Endodermal cell (in vitro differentiated cells): Measurements from ENCODE around the gene GOSR2. TPM values are rescaled to one million over a fixed set of nuclear protein-coding genes. Genes with fewer than 3 reads are reported as not detected.
"Not testable (repeated sequence)": the region's sequence is repeated elsewhere in the genome, so short reads cannot be mapped to it uniquely, and the experiment has no call there.

Experiments
- DNase-seq: peaks from one replicate; pipeline ENCODE4 v3.0.0-alpha.2; 2017
- H3K27ac ChIP-seq: 2 replicates; pipeline ENCODE4 v1.5.1; 2013; ENCODE audit warnings: mild to moderate bottlenecking, low read depth, low read length, moderate library complexity
- H3K27me3 ChIP-seq: 2 replicates; pipeline ENCODE4 v1.6.1; 2013; ENCODE audit warnings: mild to moderate bottlenecking, low read length, moderate library complexity; ENCODE audit not compliant: insufficient read depth, control insufficient read depth, poor library complexity, severe bottlenecking
- H3K36me3 ChIP-seq: 2 replicates; pipeline ENCODE4 v1.7.0; 2013; ENCODE audit warnings: mild to moderate bottlenecking, low read length, moderate library complexity; ENCODE audit not compliant: control insufficient read depth, insufficient read depth
- H3K4me1 ChIP-seq: one replicate; pipeline ENCODE4 v1.7.0; 2013; ENCODE audit warnings: low read length; ENCODE audit not compliant: control insufficient read depth, insufficient read depth
- H3K4me3 ChIP-seq: 2 replicates; pipeline ENCODE4 v1.5.1; 2013; ENCODE audit warnings: mild to moderate bottlenecking, low read length, moderate library complexity
- H3K9ac ChIP-seq: 2 replicates; pipeline ENCODE4 v1.6.1; 2013; ENCODE audit warnings: mild to moderate bottlenecking, low read length, moderate library complexity; ENCODE audit not compliant: poor library complexity, severe bottlenecking; ENCODE audit errors: extremely low read depth
- H3K9me3 ChIP-seq: 2 replicates; pipeline ENCODE4 v1.6.1; 2013; ENCODE audit warnings: mild to moderate bottlenecking, low read length, moderate library complexity; ENCODE audit not compliant: control insufficient read depth
- H3K27ac Mint-ChIP-seq: 2 replicates; pipeline ENCODE4 v1.8.0; 2020; ENCODE audit warnings: mixed read lengths
- H3K27me3 Mint-ChIP-seq: 2 replicates; pipeline ENCODE4 v1.8.0; 2021; ENCODE audit warnings: mild to moderate bottlenecking, mixed read lengths; ENCODE audit not compliant: insufficient read depth
- H3K36me3 Mint-ChIP-seq: 2 replicates; pipeline ENCODE4 v1.8.0; 2020; ENCODE audit warnings: low read depth, mixed read lengths
- H3K4me1 Mint-ChIP-seq: 2 replicates; pipeline ENCODE4 v1.8.0; 2020; ENCODE audit warnings: mixed read lengths
- H3K4me3 Mint-ChIP-seq: 2 replicates; pipeline ENCODE4 v1.8.0; 2020; ENCODE audit warnings: mild to moderate bottlenecking, moderate library complexity, mixed read lengths
- H3K9me3 Mint-ChIP-seq: 2 replicates; pipeline ENCODE4 v1.8.0; 2020; ENCODE audit warnings: mild to moderate bottlenecking, mixed read lengths
- WGBS, 2 experiments: methylation state at CpG; one replicate each; pipeline versions ENCODE4 v1.1.5 to v1.1.7; 2013; ENCODE audit warnings: missing lambda C conversion rate in 2 of 2, mixed read lengths in 1 of 2; ENCODE audit not compliant: insufficient coverage in 1 of 2, insufficient read length in 1 of 2; 5-methylcytosine and 5-hydroxymethylcytosine counted together
- total RNA-seq, 2 donors: library from RNA; stranded (reverse); fragmentation: NEBNext Ultra II Directional in 1 of 2; extraction: Animal tissue kit (Norgen Biotek cat#: 25700) in 1 of 2; gene quantifications; 2 replicates in 1 of 2; 3 replicates in 1 of 2; pipeline ENCODE4 v1.2.1, GENCODE V29; 2021
- TF ChIP-seq, protein P1 (sequence below): fragments of 200-600 bp; sonication (generic); conservative IDR thresholded peaks from 2 replicates; pipeline ENCODE4 v1.5.0; 2021; ENCODE audit warnings: antibody characterized with exemption, mild to moderate bottlenecking

The GOSR2 gene
- total RNA-seq, 2 donors from 2014 or later: 51.9 to 65.5 TPM

DNA sequence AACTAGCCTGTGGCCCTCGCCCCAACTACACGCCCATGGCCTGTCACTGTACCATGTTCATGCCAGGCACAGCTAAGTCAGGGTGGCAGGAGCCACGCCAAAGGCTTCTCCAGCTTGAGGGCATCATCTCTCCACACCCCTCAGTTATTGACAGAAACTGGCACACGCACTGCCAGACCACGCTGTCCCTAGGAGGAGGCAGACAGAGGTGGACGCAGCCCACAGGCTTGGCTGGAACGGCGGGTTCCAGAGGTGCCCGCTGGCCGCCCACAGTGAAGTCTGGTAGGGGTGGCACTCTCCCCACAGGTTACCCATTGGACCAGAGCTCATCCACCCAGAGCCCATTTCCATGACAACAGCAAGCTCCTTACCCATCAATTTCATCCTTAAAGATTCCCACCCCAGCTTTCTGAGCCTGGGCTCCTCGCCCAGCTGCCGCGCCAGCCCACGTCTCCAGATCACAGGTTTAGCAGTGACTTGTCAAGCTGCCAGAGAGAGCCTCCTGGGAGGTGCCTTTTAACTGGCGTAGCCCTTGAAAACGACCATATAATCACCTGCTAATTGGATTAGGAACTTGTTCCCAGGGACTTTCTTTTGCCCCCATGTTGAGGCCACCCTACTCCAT, 28.1 kb downstream of the GOSR2 start:
- Histone ChIP-seq H3K27me3 (peaks cover 65% of the 10 kb centered on the region), H3K36me3 (no peaks in the 10 kb centered on the region), H3K4me1 (peaks cover 10% of the 10 kb centered on the region), H3K9ac (no peak overlapping the region), H3K9me3 (no peaks in the 10 kb centered on the region), H3K4me3 (peak overlapping the region; percentile 25), H3K27ac (no peak overlapping the region)
- TF ChIP-seq, protein P1, sequence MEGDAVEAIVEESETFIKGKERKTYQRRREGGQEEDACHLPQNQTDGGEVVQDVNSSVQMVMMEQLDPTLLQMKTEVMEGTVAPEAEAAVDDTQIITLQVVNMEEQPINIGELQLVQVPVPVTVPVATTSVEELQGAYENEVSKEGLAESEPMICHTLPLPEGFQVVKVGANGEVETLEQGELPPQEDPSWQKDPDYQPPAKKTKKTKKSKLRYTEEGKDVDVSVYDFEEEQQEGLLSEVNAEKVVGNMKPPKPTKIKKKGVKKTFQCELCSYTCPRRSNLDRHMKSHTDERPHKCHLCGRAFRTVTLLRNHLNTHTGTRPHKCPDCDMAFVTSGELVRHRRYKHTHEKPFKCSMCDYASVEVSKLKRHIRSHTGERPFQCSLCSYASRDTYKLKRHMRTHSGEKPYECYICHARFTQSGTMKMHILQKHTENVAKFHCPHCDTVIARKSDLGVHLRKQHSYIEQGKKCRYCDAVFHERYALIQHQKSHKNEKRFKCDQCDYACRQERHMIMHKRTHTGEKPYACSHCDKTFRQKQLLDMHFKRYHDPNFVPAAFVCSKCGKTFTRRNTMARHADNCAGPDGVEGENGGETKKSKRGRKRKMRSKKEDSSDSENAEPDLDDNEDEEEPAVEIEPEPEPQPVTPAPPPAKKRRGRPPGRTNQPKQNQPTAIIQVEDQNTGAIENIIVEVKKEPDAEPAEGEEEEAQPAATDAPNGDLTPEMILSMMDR: no peak
- H3K9me3 Mint-ChIP-seq: peaks cover 9% of the 10 kb centered on the region
- peaks cover 95% of the 10 kb centered on the region for H3K27me3 Mint-ChIP-seq
- H3K4me3 Mint-ChIP-seq: peak overlapping the region; percentile 18
- H3K36me3 Mint-ChIP-seq: peaks cover 22% of the 10 kb centered on the region
- peaks cover 19% of the 10 kb centered on the region for H3K4me1 Mint-ChIP-seq
- peak; percentile 94 for DNase-seq
- H3K27ac Mint-ChIP-seq: no peak overlapping the region
- WGBS, 2 experiments: 59 to 71% methylated on average over 9 to 16 of the region's 16 CpGs

DNA sequence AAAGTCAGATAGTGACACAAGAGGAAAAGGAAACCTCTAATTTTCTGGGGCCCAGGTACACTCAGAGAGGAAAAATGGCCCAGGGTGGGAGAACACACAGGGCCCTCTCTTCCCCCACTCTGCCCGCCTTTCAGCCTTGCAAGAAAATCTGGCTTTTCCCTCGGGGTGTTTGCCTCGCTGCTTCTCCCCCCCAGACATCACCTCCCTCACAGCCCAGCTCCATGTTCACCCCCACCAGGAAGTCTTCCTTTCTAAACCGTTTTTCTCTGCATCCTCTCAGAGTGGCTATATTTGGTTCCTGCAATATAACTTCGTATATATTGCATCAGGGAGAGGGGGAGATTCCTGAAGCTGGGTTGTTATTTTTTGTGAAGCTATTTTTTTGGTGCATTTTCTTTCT, 28.7 kb downstream of the GOSR2 start:
- peak overlapping the region; percentile 18 for H3K4me3 Mint-ChIP-seq
- Histone ChIP-seq H3K36me3 (no peaks in the 10 kb centered on the region), H3K27ac (no peak overlapping the region), H3K9ac (no peak overlapping the region), H3K27me3 (peaks cover 66% of the 10 kb centered on the region), H3K9me3 (no peaks in the 10 kb centered on the region), H3K4me1 (peaks cover 10% of the 10 kb centered on the region), H3K4me3 (peak overlapping the region; percentile 25)
- 60 to 63% methylated on average over 1 to 5 of the region's 5 CpGs for WGBS, 2 experiments
- DNase-seq: no peak
- H3K9me3 Mint-ChIP-seq: peaks cover 9% of the 10 kb centered on the region
- no peak overlapping the region for H3K27ac Mint-ChIP-seq
- TF ChIP-seq, protein P1: no peak
- H3K27me3 Mint-ChIP-seq: peaks cover 96% of the 10 kb centered on the region
- H3K36me3 Mint-ChIP-seq: peaks cover 22% of the 10 kb centered on the region
- peaks cover 19% of the 10 kb centered on the region for H3K4me1 Mint-ChIP-seq

DNA sequence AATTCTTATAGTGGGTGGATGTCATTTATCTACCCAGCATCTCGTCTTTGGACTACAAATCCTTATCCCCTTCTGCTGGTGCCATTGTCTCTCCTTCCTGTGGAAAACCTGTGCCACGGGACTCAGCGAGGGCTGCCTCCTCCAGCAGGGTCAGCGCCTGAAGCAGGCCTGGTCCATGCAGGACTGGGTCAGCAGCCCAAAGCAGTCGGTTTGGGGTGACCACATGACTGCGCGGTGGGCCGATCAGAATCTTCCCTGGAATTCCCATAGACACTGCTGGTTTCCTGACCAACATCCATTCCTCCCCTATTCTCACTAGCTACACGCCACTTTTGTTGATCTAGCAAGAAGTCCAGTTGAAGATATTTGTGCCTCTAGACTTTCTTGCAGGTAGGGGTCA, 29.2 kb downstream of the GOSR2 start:
- TF ChIP-seq, protein P1: no peak
- Mint-ChIP-seq H3K9me3 (peaks cover 9% of the 10 kb centered on the region), H3K4me3 (no peak overlapping the region), H3K4me1 (peaks cover 19% of the 10 kb centered on the region), H3K36me3 (peaks cover 22% of the 10 kb centered on the region), H3K27me3 (peaks cover 96% of the 10 kb centered on the region), H3K27ac (no peak overlapping the region)
- H3K9ac ChIP-seq: no peak overlapping the region
- no peaks in the 10 kb centered on the region for H3K9me3 ChIP-seq
- no peak overlapping the region for H3K4me3 ChIP-seq
- peaks cover 66% of the 10 kb centered on the region for H3K27me3 ChIP-seq
- peaks cover 10% of the 10 kb centered on the region for H3K4me1 ChIP-seq
- H3K27ac ChIP-seq: no peak overlapping the region
- no peaks in the 10 kb centered on the region for H3K36me3 ChIP-seq
- 92 to 93% methylated on average over 7 to 9 of the region's 9 CpGs for WGBS, 2 experiments
- DNase-seq: no peak

DNA sequence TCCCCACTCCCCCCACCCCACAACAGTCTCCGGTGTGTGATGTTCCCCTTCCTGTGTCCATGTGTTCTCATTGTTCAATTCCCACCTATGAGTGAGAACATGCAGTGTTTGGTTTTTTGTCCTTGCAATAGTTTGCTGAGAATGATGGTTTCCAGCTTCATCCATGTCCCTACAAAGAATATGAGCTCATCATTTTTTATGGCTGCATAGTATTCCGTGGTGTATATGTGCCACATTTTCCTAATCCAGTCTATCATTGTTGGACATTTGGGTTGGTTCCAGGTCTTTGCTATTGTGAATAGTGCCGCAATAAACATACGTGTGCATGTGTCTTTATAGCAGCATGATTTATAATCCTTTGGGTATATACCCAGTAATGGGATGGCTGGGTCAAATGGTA, 30.2 kb downstream of the GOSR2 start:
- Histone ChIP-seq H3K4me1 (peaks cover 10% of the 10 kb centered on the region), H3K27me3 (peaks cover 63% of the 10 kb centered on the region)
- H3K27ac Mint-ChIP-seq, H3K27ac ChIP-seq, H3K9me3 Mint-ChIP-seq, DNase-seq, H3K9me3 ChIP-seq, H3K36me3 ChIP-seq, H3K4me3 Mint-ChIP-seq, H3K9ac ChIP-seq, H3K4me3 ChIP-seq: not testable (repeated sequence)
- H3K27me3 Mint-ChIP-seq: peaks cover 96% of the 10 kb centered on the region
- peaks cover 19% of the 10 kb centered on the region for H3K4me1 Mint-ChIP-seq
- H3K36me3 Mint-ChIP-seq: peaks cover 22% of the 10 kb centered on the region
- no CpG with 5 or more reads among the region's 4 CpGs for WGBS, 2 experiments
